NT2/D1 (cell line): ENCODE data around the gene FILIP1L.
"Not testable (repeated sequence)": the region's sequence is repeated elsewhere in the genome, so short reads cannot be mapped to it uniquely, and the experiment has no call there.

ENCODE experiments used
- DNase-seq: peaks from one replicate; pipeline ENCODE4 v3.0.0-alpha.2; 2011; ENCODE audit warnings: low read depth, low spot score
- H3K27me3 ChIP-seq: 2 replicates; pipeline ENCODE4 v1.6.0; 2011; ENCODE audit warnings: mild to moderate bottlenecking; ENCODE audit not compliant: insufficient read length, insufficient read depth
- H3K36me3 ChIP-seq: 2 replicates; pipeline ENCODE4 v1.6.1; 2011; ENCODE audit warnings: mild to moderate bottlenecking, low read length, mixed read lengths; ENCODE audit not compliant: insufficient read depth, insufficient read length
- H3K4me1 ChIP-seq: 2 replicates; pipeline ENCODE4 v1.5.1; 2011; ENCODE audit not compliant: insufficient read depth, insufficient read length
- H3K4me3 ChIP-seq: 2 replicates; pipeline ENCODE4 v1.5.1; 2011; ENCODE audit warnings: low read depth; ENCODE audit not compliant: insufficient read length
- H3K9ac ChIP-seq: 2 replicates; pipeline ENCODE4 v1.6.0; 2011; ENCODE audit warnings: low read depth; ENCODE audit not compliant: insufficient read length
- H3K9me3 ChIP-seq: 2 replicates; pipeline ENCODE4 v1.5.1; 2011; ENCODE audit warnings: mild to moderate bottlenecking, low read length; ENCODE audit not compliant: insufficient read depth
- SUZ12 ChIP-seq: IDR thresholded peaks from 2 replicates; pipeline ENCODE4 v1.6.1; 2011; ENCODE audit not compliant: insufficient read length, insufficient read depth; ENCODE audit errors: extremely low read depth
- YY1 ChIP-seq: IDR thresholded peaks from 2 replicates; pipeline ENCODE4 v1.6.1; 2011; ENCODE audit not compliant: insufficient read length, insufficient read depth
- ZNF274 ChIP-seq: IDR thresholded peaks from 2 replicates; pipeline ENCODE4 v1.6.1; 2011; ENCODE audit warnings: mild to moderate bottlenecking, low read depth, low read length

Gene FILIP1L

DNA sequence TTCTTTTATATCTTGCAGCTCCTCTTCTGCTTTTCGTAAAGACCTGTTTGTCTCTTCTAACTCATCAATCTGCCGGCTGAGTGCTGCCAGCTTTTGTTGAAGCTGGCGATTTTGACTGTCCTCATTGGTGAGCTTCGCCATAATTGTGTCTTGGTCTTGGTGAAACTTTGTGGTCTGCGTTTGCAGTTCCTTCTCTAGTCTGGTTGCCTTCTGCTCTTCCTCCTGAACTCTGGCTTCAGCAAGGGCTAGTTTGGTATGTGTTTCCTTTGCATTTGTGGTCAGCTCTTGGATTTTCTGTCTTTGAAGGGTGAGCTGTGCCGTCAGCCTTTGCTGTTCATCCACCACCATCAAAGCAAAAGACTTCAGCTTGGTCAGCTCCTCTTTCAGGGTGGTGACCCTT is 263.7 kb downstream of the FILIP1L start:
- no peak overlapping the region for H3K4me3 ChIP-seq
- no peak overlapping the region for H3K9ac ChIP-seq
- no peak for DNase-seq
- H3K4me1 ChIP-seq, result no peaks in the 10 kb centered on the region
- H3K36me3 ChIP-seq, result peaks cover 12% of the 10 kb centered on the region
- TF ChIP-seq SUZ12 (no peak), ZNF274 (no peak), YY1 (no peak)
- H3K9me3 ChIP-seq, result no peaks in the 10 kb centered on the region
- H3K27me3 ChIP-seq, result no peaks in the 10 kb centered on the region

DNA sequence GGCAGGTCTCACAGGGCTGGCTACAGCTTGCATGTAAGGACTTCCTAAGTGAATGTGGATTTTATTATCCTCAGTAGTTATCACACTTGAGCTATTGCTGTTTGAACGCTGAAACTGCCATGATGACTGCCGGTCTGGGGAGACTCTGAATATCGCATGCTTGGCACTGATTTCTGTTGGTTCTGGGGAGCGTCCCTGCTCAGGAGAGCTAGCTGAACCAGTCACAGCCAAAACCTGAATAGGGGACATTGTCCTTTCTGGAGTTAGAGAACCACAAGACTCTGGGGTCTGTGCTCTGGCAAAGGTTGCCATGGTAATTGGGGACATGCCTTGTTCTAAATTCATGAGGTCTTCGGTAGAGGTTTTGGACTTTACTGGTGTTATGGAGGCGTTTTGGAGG is 265.9 kb downstream of the FILIP1L start:
- H3K27me3 ChIP-seq, result no peaks in the 10 kb centered on the region
- no peak overlapping the region for H3K4me3 ChIP-seq
- DNase-seq, result no peak
- TF ChIP-seq YY1, result no peak
- no peak for TF ChIP-seq SUZ12
- TF ChIP-seq ZNF274, result no peak
- no peaks in the 10 kb centered on the region for H3K4me1 ChIP-seq
- H3K36me3 ChIP-seq, result peaks cover 7% of the 10 kb centered on the region
- H3K9ac ChIP-seq, result no peak overlapping the region
- H3K9me3 ChIP-seq, result no peaks in the 10 kb centered on the region

DNA sequence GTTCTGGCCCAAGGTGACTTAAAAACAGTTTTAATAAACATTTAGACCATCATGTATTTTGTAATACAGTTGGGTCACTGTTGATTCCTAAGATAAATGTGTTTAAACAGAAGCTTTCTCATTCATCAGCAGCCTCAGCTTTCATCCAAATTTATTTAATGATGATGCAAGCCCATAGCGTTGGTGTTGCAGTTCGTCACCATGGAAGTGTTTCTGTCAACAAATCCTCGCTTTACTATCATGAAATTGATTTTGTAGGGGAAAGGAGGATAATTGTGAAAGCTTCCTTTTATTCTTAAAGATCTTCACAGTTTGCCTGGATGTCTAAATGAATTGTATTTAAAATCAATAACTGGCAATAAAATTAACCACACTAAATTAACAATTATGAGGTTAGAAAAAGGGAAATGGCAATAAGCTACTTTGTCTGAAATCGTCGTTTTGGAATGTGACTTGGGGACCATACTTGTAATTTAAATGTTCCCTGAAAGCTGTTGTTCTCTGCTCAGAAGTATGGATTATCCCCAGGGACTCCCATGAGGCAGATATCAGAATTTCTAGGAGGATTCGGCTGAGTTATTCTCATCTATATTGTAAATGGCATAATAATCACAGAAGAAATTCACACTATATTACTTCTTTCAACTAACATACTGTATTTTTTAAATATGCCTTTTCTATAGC is 267.7 kb downstream of the FILIP1L start:
- no peaks in the 10 kb centered on the region for H3K4me1 ChIP-seq
- H3K27me3 ChIP-seq, result no peaks in the 10 kb centered on the region
- DNase-seq, result no peak
- no peak overlapping the region for H3K9ac ChIP-seq
- no peaks in the 10 kb centered on the region for H3K9me3 ChIP-seq
- peaks cover 7% of the 10 kb centered on the region for H3K36me3 ChIP-seq
- no peak for TF ChIP-seq ZNF274
- TF ChIP-seq YY1, result no peak
- H3K4me3 ChIP-seq, result no peak overlapping the region

DNA sequence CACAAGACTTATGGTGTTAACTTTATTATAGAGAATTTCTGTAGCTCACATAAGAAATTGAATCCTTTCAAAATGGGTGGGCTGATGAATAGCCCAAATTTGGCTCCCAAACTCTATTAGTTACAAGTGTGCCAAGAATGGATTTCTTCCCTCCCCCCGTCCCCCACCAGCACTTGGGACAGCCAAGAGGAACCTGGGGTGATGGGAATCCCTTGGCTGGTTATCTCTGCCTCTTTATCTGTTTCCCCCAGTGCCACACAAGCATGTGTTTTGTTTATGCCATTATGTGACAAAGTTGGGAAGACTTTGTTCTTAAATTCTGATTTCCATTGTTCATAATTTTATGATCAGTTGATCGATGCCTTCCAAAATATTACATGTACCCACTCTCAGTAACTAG is 268.3 kb downstream of the FILIP1L start:
- H3K27me3 ChIP-seq, result no peaks in the 10 kb centered on the region
- H3K9ac ChIP-seq, result no peak overlapping the region
- no peak for DNase-seq
- no peak for TF ChIP-seq YY1
- no peak for TF ChIP-seq ZNF274
- no peak for TF ChIP-seq SUZ12
- no peaks in the 10 kb centered on the region for H3K4me1 ChIP-seq
- no peak overlapping the region for H3K4me3 ChIP-seq
- H3K36me3 ChIP-seq, result peaks cover 7% of the 10 kb centered on the region
- H3K9me3 ChIP-seq, result no peaks in the 10 kb centered on the region

DNA sequence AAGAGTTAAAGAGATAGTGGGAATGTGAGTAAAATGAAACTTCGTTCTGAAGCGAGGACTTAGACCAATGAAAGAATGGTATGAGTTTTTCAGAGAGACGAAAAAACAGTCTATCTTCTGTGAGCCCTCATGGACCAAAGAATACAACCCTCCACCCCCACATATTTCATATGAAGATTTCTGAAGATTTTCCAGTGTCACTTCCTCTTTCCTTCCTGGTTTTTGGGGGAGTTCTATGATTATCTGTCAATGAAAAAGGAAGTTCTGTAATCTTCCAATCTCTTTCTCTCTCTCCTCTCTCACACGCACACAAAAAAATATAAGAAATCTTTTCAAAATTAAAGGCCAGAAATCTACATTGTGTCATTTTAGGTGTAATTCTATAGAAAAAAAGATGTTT is 269.0 kb downstream of the FILIP1L start:
- Histone ChIP-seq H3K9me3 (no peaks in the 10 kb centered on the region), H3K36me3 (peaks cover 7% of the 10 kb centered on the region), H3K9ac (no peak overlapping the region), H3K4me1 (no peaks in the 10 kb centered on the region), H3K4me3 (no peak overlapping the region), H3K27me3 (no peaks in the 10 kb centered on the region)
- TF ChIP-seq ZNF274 (no peak), YY1 (no peak), SUZ12 (no peak)
- DNase-seq, result no peak

DNA sequence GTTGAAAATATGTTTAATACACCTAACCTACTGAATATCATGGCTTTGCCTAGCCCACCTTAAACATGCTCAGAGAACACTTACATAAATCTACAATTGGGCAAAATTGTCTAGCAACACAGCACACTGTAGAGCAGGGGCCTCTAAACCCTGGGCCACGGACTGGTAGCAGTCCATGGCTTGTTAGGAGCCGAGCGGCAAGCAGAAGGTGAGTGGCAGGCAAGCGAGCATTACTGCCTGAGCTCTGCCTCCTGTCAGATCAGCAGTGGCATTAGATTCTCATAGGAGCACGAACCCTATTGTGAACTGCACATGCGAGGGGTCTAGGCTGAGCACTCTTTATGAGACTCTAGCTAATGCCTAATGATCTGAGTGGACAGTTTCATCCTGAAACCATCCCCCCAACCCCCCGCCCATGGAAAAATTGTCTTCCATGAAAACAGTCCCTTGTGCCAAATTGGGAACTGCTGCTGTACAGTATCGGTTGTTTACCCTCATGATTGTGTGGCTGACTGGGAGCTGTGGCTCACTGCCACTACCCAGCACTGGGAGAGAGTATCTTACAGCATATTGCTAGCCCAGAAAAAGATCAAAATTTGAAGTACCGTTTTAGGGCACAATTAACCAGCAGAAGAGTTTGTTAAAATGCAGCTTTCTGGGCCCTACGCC is 270.6 kb downstream of the FILIP1L start:
- Histone ChIP-seq H3K4me1 (no peaks in the 10 kb centered on the region), H3K27me3 (no peaks in the 10 kb centered on the region), H3K9me3 (no peaks in the 10 kb centered on the region), H3K4me3 (no peak overlapping the region), H3K9ac (no peak overlapping the region), H3K36me3 (peaks cover 2% of the 10 kb centered on the region)
- TF ChIP-seq YY1 (no peak), SUZ12 (no peak), ZNF274 (no peak)
- DNase-seq, result no peak

DNA sequence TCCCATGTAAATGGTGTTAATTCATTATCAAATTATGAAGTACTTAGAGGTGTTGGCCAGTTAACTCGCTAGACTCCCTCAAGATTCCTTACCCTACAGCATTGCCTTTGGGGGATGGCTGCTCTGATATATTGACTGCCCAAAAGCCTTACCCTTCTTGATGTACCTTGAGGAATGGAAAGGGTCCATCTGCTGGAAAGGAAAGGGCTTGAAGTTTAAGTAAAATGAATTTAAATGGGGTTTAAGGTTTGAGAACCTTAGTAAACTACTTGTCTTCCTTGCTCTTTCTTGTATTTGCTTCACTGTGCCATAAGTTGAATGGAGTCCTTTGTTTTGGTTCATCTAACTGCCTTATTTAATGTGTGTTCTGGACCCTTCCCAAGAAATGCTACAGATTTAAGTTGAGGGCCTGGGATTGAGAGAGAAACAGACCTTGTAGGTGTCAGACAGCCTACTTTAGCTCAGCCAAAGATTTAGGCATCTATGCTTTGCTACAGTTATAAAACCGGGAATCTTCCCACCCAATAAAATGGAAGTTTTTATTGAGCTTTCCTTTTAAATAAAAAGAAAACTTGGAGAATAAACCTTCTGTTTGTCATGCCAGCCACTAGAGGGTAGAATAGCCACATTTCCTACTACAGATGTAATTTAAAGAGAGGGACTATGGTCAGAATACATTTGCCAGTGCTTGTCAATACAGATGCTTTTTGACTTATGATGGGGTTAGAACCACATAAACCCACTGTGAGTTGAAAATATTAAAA is 271.3 kb downstream of the FILIP1L start:
- Histone ChIP-seq H3K4me3 (no peak overlapping the region), H3K9me3 (no peaks in the 10 kb centered on the region), H3K27me3 (no peaks in the 10 kb centered on the region), H3K9ac (no peak overlapping the region), H3K4me1 (no peaks in the 10 kb centered on the region), H3K36me3 (no peaks in the 10 kb centered on the region)
- TF ChIP-seq SUZ12 (no peak), ZNF274 (no peak), YY1 (no peak)
- no peak for DNase-seq

DNA sequence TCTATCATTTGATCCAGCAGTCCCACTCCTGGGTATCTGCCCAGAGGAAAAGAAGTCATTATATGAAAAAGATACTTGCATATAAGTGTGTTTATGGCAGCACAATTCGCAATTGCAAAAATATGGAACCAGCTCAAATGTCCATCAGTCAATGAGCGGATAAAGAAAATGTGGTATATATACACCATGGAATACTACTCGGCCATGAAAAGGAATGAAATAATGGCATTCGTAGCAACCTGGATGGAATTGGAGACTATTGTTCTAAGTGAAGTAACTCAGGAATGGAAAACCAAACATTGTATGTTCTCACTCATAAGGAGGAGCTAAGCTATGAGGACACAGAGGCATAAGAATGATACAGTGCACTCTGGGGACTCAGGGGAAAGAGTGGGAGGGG is 272.4 kb downstream of the FILIP1L start:
- not testable (repeated sequence) for DNase-seq, H3K27me3 ChIP-seq

More for the DNA sequence above, 272.4 kb downstream of the FILIP1L start:
- not testable (repeated sequence) for H3K9me3 ChIP-seq, H3K9ac ChIP-seq, H3K4me1 ChIP-seq, H3K4me3 ChIP-seq, H3K36me3 ChIP-seq
